GM06990 (cell line): Measurements from ENCODE around the gene NOXO1.

Source experiments
- DNase-seq: peaks from one replicate; pipeline ENCODE4 v3.0.0-alpha.2; 2011; ENCODE audit not compliant: insufficient read length; ENCODE audit errors: extremely low read depth
- H3K27me3 ChIP-seq: replicated peaks from 2 replicates; pipeline ENCODE4 v1.6.0; 2011; ENCODE audit warnings: low read length; ENCODE audit not compliant: control insufficient read depth, insufficient read depth
- H3K36me3 ChIP-seq: 2 replicates; pipeline ENCODE4 v1.5.1; 2011; ENCODE audit warnings: low read length; ENCODE audit not compliant: control insufficient read depth, insufficient read depth
- H3K4me3 ChIP-seq: replicated peaks from 2 replicates; pipeline ENCODE4 v1.5.1; 2011; ENCODE audit warnings: low read depth, mild to moderate bottlenecking, control low read depth, low read length
- CTCF ChIP-seq: IDR thresholded peaks from 2 replicates; pipeline ENCODE4 v1.5.1; 2011; ENCODE audit warnings: low read length, control low read depth, mild to moderate bottlenecking, inconsistent platforms; ENCODE audit not compliant: insufficient read depth, poor library complexity, severe bottlenecking

NOXO1 gene

GRCh38 chr16:1985466-1986150 lies 4.3 kb upstream of the NOXO1 start:
- Histone ChIP-seq H3K27me3 (no peaks in the 10 kb centered on the region; the same call in 1 of the 2 replicates), H3K4me3 (peak overlapping the region; percentile 90), H3K36me3 (peaks cover 11% of the 10 kb centered on the region)
- no peak for TF ChIP-seq CTCF
- no peak for DNase-seq

- no peak for TF ChIP-seq CTCF
- H3K36me3 ChIP-seq = peaks cover 11% of the 10 kb centered on the region
- no peaks in the 10 kb centered on the region; the same call in 1 of the 2 replicates for H3K27me3 ChIP-seq
- H3K4me3 ChIP-seq = peak overlapping the region; percentile 90
- DNase-seq = no peak
Measured at GRCh38 chr16:1984347-1985225, 3.3 kb upstream of the NOXO1 start.

- Histone ChIP-seq H3K36me3 (peaks cover 11% of the 10 kb centered on the region), H3K4me3 (peak within 1 kb of the TSS; percentile 90), H3K27me3 (no peaks in the 10 kb centered on the region; the same call in 1 of the 2 replicates)
- peak; percentile 40 for TF ChIP-seq CTCF
- DNase-seq = peak; percentile 91
Measured at GRCh38 chr16:1983544-1984346, 2.5 kb upstream of the NOXO1 start, which contains the start of gene GFER. TSS of gene GFER (plus strand) at chr16:1984193. CDS start at chr16:1984219, 26 bp downstream.

GRCh38 chr16:1982991-1983543 lies 1.8 kb upstream of the NOXO1 start:
- no peaks in the 10 kb centered on the region; the same call in 1 of the 2 replicates for H3K27me3 ChIP-seq
- TF ChIP-seq CTCF = no peak
- no peak for DNase-seq
- peaks cover 14% of the 10 kb centered on the region for H3K36me3 ChIP-seq
- no peak overlapping the region for H3K4me3 ChIP-seq

- TF ChIP-seq CTCF = no peak
- peaks cover 19% of the 10 kb centered on the region for H3K36me3 ChIP-seq
- no peaks in the 10 kb centered on the region; the same call in 1 of the 2 replicates for H3K27me3 ChIP-seq
- DNase-seq = no peak
- no peak overlapping the region for H3K4me3 ChIP-seq
Measured at GRCh38 chr16:1982013-1982433, 754 bp upstream of the NOXO1 start.
